Measurements from ENCODE around the gene STAMBP.

The STAMBP gene

GRCh38 chr2:73832930-73833329 is 4.2 kb downstream of the STAMBP start:
- TF ChIP-seq, protein P1, sequence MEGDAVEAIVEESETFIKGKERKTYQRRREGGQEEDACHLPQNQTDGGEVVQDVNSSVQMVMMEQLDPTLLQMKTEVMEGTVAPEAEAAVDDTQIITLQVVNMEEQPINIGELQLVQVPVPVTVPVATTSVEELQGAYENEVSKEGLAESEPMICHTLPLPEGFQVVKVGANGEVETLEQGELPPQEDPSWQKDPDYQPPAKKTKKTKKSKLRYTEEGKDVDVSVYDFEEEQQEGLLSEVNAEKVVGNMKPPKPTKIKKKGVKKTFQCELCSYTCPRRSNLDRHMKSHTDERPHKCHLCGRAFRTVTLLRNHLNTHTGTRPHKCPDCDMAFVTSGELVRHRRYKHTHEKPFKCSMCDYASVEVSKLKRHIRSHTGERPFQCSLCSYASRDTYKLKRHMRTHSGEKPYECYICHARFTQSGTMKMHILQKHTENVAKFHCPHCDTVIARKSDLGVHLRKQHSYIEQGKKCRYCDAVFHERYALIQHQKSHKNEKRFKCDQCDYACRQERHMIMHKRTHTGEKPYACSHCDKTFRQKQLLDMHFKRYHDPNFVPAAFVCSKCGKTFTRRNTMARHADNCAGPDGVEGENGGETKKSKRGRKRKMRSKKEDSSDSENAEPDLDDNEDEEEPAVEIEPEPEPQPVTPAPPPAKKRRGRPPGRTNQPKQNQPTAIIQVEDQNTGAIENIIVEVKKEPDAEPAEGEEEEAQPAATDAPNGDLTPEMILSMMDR (IDR thresholded peaks at IDR 0.05; ENCODE audit: control extremely low read depth, extremely low read depth, low read depth, missing control alignments): no peak
- DNase-seq (ENCODE audit: extremely low spot score): no peak
- POLR2A ChIA-PET: no interaction called here
- CTCF ChIA-PET: interaction anchor here (1.4 to 3.4 kb wide), 2 partner anchors 10 to 13 kb away, joined by 4 to 20 read pairs; no protein-coding TSS in a partner anchor

DNA sequence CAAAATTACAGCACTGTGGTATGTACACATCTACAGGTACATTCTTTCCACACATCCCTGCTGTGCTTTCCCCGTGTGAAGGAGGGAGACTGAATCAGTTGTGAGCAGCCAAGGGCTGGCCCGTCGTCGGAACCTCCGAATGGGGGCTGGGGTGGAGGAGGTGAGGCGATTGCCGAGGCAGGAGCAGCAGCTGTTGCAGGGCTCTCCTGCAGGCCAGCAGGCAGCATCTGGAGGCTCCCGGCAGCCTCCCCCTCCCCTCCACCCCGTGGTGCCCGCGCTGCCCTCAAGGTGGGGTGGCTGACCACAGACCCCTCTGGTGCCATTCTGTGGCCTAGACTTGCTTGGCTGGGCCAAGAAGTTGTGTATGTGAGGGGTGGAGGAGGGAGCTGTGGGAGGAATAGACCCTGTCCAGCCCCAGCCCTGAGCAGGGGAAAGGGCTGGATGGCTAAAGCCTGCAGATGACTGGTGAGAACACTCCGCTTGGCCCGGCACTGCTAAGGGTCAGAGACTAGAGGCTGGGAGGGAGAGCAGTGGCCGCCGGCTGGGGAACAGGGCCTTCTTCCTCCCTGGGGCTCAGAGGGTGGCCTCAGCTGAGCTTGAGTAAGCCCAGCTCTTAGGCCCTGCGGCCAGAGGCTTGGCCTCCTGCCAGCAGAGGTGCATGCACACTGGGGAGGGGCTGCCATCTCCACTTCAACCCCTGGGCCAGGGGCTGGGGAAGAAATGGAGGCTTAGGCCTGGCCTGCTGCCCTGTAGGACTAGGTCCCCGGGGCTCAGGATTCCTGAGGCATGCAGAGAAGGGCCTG is 7.6 kb downstream of the STAMBP start:
- TF ChIP-seq, protein P1 (IDR thresholded peaks at IDR 0.05; ENCODE audit: control extremely low read depth, extremely low read depth, low read depth, missing control alignments): no peak

DNA sequence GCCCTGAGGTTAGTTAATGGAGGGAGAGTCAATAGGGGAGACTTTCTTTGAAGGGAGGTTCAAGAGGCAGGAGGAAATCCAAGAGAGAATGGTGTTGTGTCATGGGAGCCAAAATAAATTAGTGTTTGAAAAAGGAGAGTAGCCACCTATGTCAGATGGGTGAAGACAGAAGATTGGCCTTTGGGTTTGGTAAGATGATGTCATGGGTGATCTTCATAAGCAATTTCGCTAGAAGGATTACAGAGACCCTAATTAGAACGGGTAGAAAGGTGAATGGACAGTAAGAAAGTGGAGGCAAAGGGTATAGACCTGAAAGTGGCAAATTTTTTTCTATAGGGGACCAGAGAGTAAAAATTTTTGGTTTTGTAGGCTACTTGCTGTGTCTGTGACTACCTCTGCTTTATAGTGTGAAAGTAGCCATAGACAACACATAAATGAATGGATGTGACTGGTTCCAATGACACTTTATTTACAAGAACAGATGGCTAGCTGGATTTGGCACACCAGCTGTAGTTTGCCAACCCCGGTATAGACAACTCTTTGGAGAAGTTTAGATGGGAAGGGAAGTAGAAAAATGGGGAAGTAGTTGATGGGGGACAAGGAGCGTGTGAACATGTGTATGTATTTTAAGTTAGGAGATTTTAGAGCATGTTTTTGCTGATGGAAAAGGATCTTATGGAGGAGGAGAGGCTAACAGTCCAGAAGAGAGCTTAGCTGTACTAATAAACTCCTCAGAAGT is 9.3 kb downstream of the STAMBP start:
- ChIA-PET CTCF (interaction anchor here (0.9 to 2.7 kb wide), 5 partner anchors 10 to 412 kb away, joined by 3 to 18 read pairs (median 4); partner anchors contain the start of gene STAMBP), POLR2A (interaction anchor here (1.2 kb wide), 1 partner anchor 10 kb away, joined by 3 read pairs; the partner anchor contains the start of gene STAMBP)
- TF ChIP-seq, protein P1 (IDR thresholded peaks at IDR 0.05; ENCODE audit: control extremely low read depth, extremely low read depth, low read depth, missing control alignments): no peak
- no peak for DNase-seq (ENCODE audit: extremely low spot score)

More for the DNA sequence above, 7.6 kb downstream of the STAMBP start:
- ChIA-PET CTCF (interaction anchor here (1.6 kb wide), 1 partner anchor 15 kb away, joined by 3 read pairs; no protein-coding TSS in a partner anchor), POLR2A (no interaction called here)
- DNase-seq (ENCODE audit: extremely low spot score): no peak

DNA sequence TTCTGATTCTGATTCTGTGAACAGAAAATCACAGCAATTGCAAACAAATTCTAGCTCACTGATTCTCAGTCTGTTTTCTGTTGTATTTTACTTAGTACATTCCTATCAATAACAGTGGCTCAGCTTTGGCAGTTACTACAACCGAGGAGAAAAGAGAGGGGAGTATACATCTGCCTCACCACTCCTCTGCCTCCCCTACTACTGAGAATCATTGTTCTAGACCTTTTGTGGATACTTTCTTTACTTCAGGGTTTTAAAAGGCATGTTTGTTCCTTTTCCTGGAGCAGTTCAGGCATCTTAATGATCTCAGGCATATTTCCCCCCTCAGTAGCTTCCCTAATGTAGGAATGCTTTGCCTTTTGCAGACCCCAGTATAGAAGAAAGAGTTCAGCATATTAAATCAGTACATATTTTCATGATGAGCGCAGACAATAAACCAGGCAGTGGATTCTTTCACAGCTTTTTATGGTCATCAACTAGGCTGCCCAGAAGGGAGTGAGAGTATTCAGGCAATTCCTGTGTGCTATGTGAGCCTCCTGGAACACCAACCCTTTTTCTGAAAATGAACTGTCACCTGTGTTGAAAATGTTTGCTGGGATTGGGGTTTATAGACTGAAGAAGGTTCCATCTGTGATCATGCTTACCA is 10.3 kb downstream of the STAMBP start:
- ChIA-PET CTCF (interaction anchor here (0.9 to 2.7 kb wide), 5 partner anchors 11 to 411 kb away, joined by 3 to 18 read pairs (median 4); partner anchors contain the start of gene STAMBP), POLR2A (interaction anchor here (1.2 kb wide), 1 partner anchor 11 kb away, joined by 3 read pairs; the partner anchor contains the start of gene STAMBP)
- no peak for DNase-seq (ENCODE audit: extremely low spot score)
- TF ChIP-seq, protein P1 (IDR thresholded peaks at IDR 0.05; ENCODE audit: control extremely low read depth, extremely low read depth, low read depth, missing control alignments): no peak

- CTCF ChIA-PET: interaction anchor here (1.2 to 2.7 kb wide), 5 partner anchors 12 to 63 kb away, joined by 4 to 18 read pairs (median 4); partner anchors contain the start of gene STAMBP
- POLR2A ChIA-PET: no interaction called here
- TF ChIP-seq, protein P1 (IDR thresholded peaks at IDR 0.05; ENCODE audit: control extremely low read depth, extremely low read depth, low read depth, missing control alignments): no peak
- DNase-seq (ENCODE audit: extremely low spot score): no peak
Measured at GRCh38 chr2:73839653-73840411, 11.1 kb downstream of the STAMBP start.

Data from GM10248 (cell line).